ENCODE measurements around the gene CD2BP2.
"Not testable (repeated sequence)": the region's sequence is repeated elsewhere in the genome, so short reads cannot be mapped to it uniquely, and the experiment has no call there.

Gene CD2BP2

DNA sequence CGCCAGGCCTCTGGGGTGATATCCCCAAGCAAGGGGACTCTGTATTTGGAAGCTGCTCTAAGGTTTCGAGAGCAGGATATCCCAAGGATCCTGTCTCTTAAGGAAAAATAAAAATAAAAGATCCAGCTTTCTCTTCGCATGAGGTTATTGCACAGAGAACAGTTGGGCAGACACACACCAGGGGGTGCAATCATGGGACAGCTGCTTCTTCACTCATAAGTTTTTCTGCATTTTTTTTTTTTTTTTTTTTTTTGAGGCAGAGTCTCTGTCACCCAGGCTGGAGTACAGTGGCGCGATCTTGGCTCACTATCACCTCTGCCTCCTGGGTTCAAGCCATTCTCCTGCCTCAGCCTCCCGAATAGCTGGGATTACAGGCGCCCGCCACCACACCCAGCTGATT lies 13.1 kb downstream of the CD2BP2 start:
- not testable (repeated sequence) for DNase-seq (ENCODE audit: low read depth)

DNA sequence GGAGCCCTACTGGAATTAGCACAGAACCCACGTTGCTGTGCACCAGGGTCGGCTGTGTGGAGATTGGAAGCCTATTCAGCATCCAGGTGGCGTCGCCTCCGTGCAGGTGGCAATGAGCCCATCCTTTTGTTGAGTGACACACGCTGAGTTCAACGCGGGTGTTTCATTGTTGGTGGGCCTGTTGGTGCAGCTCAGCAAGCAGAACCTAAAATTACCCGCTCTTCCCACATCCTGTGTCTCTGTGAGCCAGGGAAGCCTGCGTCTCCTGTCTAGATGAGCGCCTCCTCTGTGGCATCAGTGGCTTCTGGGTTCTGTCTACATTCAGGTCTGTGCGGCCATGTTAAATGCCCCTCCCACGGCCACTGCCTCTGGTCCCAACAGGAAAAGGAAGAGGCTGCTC lies 14.5 kb downstream of the CD2BP2 start:
- no peak for DNase-seq (ENCODE audit: low read depth)

DNA sequence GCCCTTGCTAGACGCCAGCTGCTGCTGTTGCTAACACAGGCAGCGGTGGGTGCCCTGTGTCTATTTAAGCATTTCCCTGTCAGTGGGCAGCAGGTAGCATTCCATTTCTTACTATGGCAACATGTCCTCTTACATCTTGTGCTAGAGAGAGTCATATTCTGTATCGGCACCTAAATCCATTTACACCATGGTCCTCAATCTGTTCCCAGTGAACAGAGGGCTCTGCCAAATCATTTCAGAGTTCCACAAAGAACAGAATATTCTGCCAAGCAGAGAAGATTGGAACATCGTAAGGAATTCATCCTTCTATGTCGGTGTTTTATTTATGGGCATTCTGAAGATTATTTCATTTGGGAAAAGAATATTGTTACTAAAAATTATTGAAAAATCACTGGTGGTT lies 16.4 kb downstream of the CD2BP2 start:
- not testable (repeated sequence) for DNase-seq (ENCODE audit: low read depth)

DNA sequence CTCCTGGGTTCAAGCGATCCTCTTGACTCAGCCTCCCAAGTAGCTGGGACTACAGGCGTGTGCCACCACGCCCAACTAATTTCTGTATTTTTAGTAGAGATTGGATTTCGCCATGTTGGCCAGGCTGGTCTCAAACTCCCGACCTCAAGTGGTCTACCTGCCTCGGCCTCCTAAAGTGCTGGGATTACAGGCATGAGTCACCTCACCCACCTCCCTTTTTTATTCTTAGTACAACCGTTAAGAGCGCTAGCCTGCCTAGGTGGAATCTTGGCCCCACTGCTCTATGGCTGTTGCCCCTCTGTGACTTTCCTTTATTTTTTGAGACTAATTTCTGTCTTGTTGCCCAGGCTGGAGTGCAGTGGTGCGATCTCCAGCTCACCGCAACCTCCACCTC lies 17.1 kb downstream of the CD2BP2 start:
- DNase-seq (ENCODE audit: low read depth): not testable (repeated sequence)

DNA sequence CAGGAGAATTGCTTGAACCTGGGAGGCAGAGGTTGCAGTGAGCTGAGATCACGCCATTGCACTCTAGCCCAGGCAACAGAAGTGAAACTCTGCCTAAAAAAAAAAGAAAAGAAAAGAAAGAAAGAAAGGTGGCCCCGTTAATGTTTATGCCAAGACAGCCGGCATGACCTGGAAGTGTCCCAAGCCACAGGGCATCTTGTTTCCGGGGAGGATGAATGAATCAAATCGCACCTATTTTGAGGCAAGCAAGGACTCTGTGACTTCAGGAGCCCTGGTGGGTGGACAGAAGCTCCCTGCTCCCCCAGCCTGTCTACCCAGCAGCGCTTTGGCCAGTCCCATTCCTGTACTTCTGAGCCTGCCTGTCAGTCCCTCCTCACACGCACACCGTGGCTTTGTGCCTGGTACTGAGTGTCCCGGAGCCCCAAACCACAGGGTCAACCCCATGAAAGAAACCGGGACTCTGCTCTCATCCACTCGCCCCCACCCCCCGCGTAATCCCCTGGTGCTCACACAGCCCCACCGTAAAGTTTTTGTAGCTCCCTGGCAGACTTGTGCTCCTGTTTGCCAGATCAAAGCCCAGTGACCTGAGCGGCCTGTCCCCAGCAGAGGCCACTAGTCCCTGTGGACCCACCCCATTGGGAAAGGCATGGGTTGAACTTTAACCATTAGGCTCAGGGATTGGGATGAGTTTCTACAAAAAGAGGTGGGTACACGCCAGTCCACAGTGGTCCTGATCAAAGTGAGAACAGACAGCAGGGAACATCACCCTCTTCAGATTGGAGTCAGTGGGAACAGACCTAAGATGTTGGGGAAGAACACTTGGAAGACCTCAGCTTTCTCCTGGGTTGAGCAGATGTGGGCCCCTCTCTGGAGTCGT lies 19.3 kb downstream of the CD2BP2 start:
- no peak for DNase-seq (ENCODE audit: low read depth)

DNA sequence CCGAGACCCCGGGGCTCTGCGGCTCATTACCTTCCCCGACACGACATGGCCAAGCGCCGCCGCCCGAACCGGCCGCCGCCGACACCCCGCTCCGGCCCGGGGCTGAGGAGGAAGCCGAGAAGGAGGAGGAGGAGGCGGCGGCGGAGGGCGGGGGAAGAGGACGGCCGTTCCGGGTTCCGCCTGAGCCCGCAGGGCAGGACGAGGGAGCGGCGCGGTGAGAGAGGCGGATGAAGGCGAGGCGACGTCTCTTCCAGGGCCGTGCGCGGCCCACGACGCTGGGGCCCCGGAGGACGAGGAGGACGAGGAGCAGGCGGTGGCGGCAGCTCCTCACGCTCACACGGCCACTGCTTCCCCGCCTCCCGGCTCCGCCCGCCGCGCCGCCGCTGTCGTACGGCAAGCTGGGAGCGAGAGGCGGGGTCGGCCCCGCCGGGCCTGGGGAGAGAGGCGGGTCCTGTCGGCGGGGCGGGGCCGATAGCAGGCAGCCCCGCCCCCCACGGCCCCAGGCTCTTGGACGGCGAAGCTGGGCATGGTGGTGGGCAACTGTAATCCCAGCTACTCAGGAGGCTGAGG lies 20.0 kb downstream of the CD2BP2 start:
- DNase-seq (ENCODE audit: low read depth): peak; percentile 48

DNA sequence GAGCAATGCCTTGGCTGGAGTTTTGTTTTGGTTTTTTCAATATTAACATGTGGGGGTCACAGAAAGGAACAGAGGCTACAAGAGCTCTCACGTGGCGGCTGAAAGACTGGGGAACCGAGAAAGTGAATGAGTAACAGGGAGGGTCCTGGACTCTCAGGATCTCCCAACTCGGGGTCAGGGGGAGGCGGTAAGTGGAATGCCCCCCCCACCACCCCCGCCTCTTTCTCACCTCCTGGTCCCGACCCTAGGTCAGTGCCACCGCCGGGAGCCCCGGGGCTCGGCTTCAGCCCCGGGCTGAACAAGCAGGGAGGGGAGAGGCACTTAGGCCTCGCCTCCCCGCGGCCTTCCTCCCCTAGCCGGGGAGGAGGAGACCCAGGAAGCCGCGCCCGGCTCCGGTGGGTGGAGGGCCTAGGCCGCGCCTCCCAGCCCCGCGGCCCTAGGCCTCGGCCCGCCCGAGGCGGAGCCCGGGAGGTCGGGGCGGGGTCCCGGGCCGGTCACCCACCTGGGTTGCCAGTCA lies 20.6 kb downstream of the CD2BP2 start:
- peak; percentile 58 for DNase-seq (ENCODE audit: low read depth)

DNA sequence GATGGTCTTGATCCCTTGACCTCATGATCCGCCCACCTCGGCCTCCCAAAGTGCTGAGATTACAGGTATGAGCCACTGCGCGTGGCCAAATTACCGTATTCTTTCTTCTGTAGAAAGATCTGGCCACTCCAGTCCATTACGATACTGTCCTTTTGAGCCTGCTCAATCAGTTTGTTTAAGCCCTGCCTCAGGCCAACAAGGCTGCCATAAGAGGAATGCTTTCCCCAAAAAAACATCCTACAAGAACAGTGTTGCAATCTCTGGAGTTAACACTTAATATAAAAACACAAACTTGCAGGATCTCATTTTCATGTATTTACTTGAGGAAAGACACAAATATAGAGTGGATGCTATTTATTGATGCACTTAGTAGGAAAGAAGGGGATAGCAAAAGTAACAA lies 30.9 kb downstream of the CD2BP2 start:
- not testable (repeated sequence) for DNase-seq (ENCODE audit: low read depth)

DNA sequence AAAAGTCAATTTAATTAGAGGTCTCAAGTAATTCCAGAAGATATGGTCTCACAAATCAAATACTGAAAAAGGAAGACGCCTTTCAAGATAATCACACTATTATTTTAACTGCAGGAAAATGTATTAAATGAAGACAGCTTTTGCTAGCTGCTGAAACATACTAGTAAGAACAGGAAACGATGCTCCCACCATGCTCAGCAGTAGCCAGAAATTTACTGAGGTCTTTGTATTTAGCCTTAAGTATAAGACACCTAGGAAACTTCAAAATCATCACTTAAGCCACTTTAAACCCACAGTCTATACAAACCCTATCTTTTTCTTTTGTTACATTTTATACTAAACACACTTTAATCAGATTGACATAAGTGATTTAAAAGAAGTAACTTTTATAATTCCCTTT lies 36.5 kb downstream of the CD2BP2 start:
- DNase-seq (ENCODE audit: low read depth): not testable (repeated sequence)

DNA sequence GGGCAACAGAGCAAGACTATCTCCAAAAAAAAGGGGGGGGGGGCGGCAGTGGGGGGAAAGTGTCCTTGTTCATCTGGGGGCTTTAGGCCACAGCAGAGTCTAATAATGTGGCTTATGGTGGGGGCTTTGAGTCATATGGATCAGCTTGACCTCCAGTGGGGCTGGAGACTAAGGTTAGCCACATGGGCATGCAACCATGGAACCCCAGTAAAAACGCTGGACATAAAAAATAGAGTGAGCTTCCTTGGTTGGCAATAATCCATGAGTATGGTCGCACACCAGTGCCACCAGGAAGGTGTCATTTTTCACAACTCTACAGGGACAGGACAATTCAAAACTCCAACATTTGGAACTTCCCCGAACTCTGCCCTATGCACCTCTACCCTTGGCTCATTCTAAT lies 44.2 kb downstream of the CD2BP2 start:
- not testable (repeated sequence) for DNase-seq (ENCODE audit: low read depth)

DNA sequence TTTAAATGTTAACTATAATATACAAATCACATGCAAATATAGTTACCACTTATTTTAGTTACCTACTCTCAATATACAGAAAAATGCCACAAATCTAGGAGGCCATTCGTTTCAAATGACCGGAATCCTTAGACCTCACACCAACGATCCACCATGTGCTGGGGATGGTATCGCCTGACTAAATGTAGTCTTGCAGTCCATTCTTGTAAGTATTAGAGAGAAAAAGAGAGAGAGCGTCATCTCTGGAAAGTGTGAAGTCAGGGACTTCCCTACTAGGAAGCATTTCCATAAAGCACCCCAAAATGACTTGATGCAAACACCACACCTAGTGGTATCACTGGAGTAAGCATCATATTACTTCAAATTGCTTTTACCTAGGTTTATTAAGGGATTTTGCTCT lies 45.9 kb downstream of the CD2BP2 start:
- not testable (repeated sequence) for DNase-seq (ENCODE audit: low read depth)

Data from GM04504 (cell line).